GM12878 (cell line): ENCODE data around the gene MRPL54. TPM values are rescaled to one million over a fixed set of nuclear protein-coding genes. Genes with fewer than 3 reads are reported as not detected.
A peak's percentile ranks its signal among the peaks of the same experiment; 100 is the strongest.

Experiments
- ATAC-seq: fragments of 200-7000 bp; cut with Tn5 transposase; 3 replicates; pipeline ENCODE4 v1.9.1; 2020; ENCODE audit warnings: mild to moderate bottlenecking, moderate library complexity
- BruUV-seq: library from RNA; stranded (reverse); fragments of 400-500 nt; replicated peaks from 2 replicates; lab custom pipeline; 2021; lab: Mats Ljungman, UMichigan
- CTCF ChIA-PET: fragments of 300-600 bp; sonication (Branson Sonifier 250); formaldehyde crosslinking; extraction: SDS; loops from one replicate; lab custom pipeline; 2021; ENCODE audit warnings: inconsistent platforms; lab: Yijun Ruan, JAX
- POLR2A ChIA-PET: fragments of 350-600 bp; formaldehyde crosslinking; extraction: SDS; loops from one replicate; lab custom pipeline; 2021; ENCODE audit warnings: inconsistent platforms; lab: Charles Lee
- RAD21 ChIA-PET: fragments of 300-600 bp; sonication (Branson Sonifier 250); formaldehyde crosslinking; loops from one replicate; lab custom pipeline; 2023; ENCODE audit warnings: antibody characterized with exemption; ENCODE audit not compliant: unreplicated experiment; lab: Charles Lee
- SMC1A ChIA-PET: fragments of 300-600 bp; sonication (Branson Sonifier 250); formaldehyde crosslinking; loops from one replicate; lab custom pipeline; 2023; ENCODE audit not compliant: unreplicated experiment, uncharacterized antibody; lab: Charles Lee
- DNase-seq: peaks from one replicate; pipeline ENCODE4 v3.0.0-alpha.2; 2011; ENCODE audit warnings: low read depth, low spot score
- FAIRE-seq: peaks from 3 replicates; lab custom pipeline; 2011; peaks lifted over from hg19 to GRCh38; lab: Jason Lieb, UNC
- H2AFZ ChIP-seq: 2 replicates; pipeline ENCODE4 v1.6.0; 2011; ENCODE audit warnings: low read depth, low read length, control low read depth; ENCODE audit not compliant: control insufficient read depth
- H3K27ac ChIP-seq: 2 replicates; pipeline ENCODE4 v1.5.1; 2011; ENCODE audit warnings: control low read depth; ENCODE audit not compliant: control insufficient read depth, insufficient read depth
- H3K27me3 ChIP-seq, 2 experiments: replicated peaks in 1 of 2; 2 replicates each; pipeline versions ENCODE4 v1.6.0 to v1.6.1; 2011; ENCODE audit warnings: low read length in 1 of 2; ENCODE audit not compliant: control insufficient read depth in 2 of 2, insufficient read depth in 2 of 2
- H3K36me3 ChIP-seq, 2 experiments: 2 replicates each; pipeline ENCODE4 v1.5.1; 2011; ENCODE audit warnings: low read length in 1 of 2; ENCODE audit not compliant: control insufficient read depth in 2 of 2, insufficient read depth in 2 of 2
- H3K4me1 ChIP-seq: 2 replicates; pipeline ENCODE4 v1.6.1; 2011; ENCODE audit warnings: mild to moderate bottlenecking, low read length, moderate library complexity, mixed read lengths; ENCODE audit not compliant: control insufficient read depth, insufficient read depth
- H3K4me2 ChIP-seq: 2 replicates; pipeline ENCODE4 v1.6.0; 2011; ENCODE audit warnings: control low read depth; ENCODE audit not compliant: control insufficient read depth, insufficient read depth
- H3K4me3 ChIP-seq: fragments of 200-600 bp; sonication (generic); 2 replicates; pipeline ENCODE4 v1.5.1; 2016
- H3K79me2 ChIP-seq: 2 replicates; pipeline ENCODE4 v1.6.0; 2011; ENCODE audit warnings: low read length; ENCODE audit not compliant: control insufficient read depth, insufficient read depth
- H3K9ac ChIP-seq: 2 replicates; pipeline ENCODE4 v1.8.0; 2011; ENCODE audit warnings: low read length, control low read depth, mixed read lengths; ENCODE audit not compliant: control insufficient read depth, insufficient read depth
- H3K9me3 ChIP-seq: replicated peaks from 3 replicates; pipeline ENCODE4 v1.5.1; 2011; ENCODE audit warnings: mild to moderate bottlenecking, low read length; ENCODE audit not compliant: control insufficient read depth, insufficient read depth
- H4K20me1 ChIP-seq: 2 replicates; pipeline ENCODE4 v1.6.0; 2011; ENCODE audit not compliant: control insufficient read depth, insufficient read depth
- CBFB ChIP-seq: IDR thresholded peaks from 2 replicates; pipeline ENCODE4 v1.6.1; 2016; ENCODE audit warnings: antibody characterized with exemption, low read depth
- DPF2 ChIP-seq: fragments of 450-650 bp; IDR thresholded peaks from 2 replicates; pipeline ENCODE4 v1.6.1; 2017; ENCODE audit warnings: mild to moderate bottlenecking
- EGR1 ChIP-seq, 2 experiments: IDR thresholded peaks; 1 replicate in 1 of 2; 2 replicates in 1 of 2; pipeline ENCODE4 v1.6.1; 2011 to 2012; ENCODE audit warnings: low read depth in 2 of 2, low read length in 2 of 2, borderline replicate concordance in 1 of 2, mild to moderate bottlenecking in 1 of 2, moderate library complexity in 1 of 2
- HCFC1 ChIP-seq: fragments of 150-350 bp; IDR thresholded peaks from 2 replicates; pipeline ENCODE4 v1.6.1; 2014; ENCODE audit warnings: low read length
- MEF2A ChIP-seq: IDR thresholded peaks from 2 replicates; pipeline ENCODE4 v1.6.1; 2011; ENCODE audit warnings: low read depth, mild to moderate bottlenecking, low read length, moderate library complexity; ENCODE audit not compliant: insufficient read depth
- MEF2B ChIP-seq: fragments of 450-650 bp; IDR thresholded peaks from 2 replicates; pipeline ENCODE4 v1.6.1; 2018; ENCODE audit warnings: mild to moderate bottlenecking, moderate library complexity; ENCODE audit not compliant: partially characterized antibody, poor library complexity, severe bottlenecking
- MTA3 ChIP-seq: IDR thresholded peaks from 2 replicates; pipeline ENCODE4 v1.6.1; 2012; ENCODE audit warnings: low read length, inconsistent platforms, borderline replicate concordance
- POU2F2 ChIP-seq: IDR thresholded peaks from 3 replicates; pipeline ENCODE4 v1.6.1; 2011; ENCODE audit warnings: low read depth, mild to moderate bottlenecking, low read length, borderline replicate concordance
- RB1 ChIP-seq: fragments of 450-650 bp; formaldehyde crosslinking; IDR thresholded peaks from 2 replicates; pipeline ENCODE4 v1.6.1; 2017; ENCODE audit warnings: mild to moderate bottlenecking, borderline replicate concordance
- RFX5 ChIP-seq: IDR thresholded peaks from 2 replicates; pipeline ENCODE4 v1.6.1; 2011; ENCODE audit warnings: low read depth, low read length, improper control_type of control experiment
- RUNX3 ChIP-seq: IDR thresholded peaks from 2 replicates; pipeline ENCODE4 v1.6.1; 2012; ENCODE audit warnings: low read length, inconsistent platforms
- SP1 ChIP-seq: IDR thresholded peaks from one replicate; pipeline ENCODE4 v1.6.1; 2011; ENCODE audit warnings: low read depth, low read length
- SREBF1 ChIP-seq: IDR thresholded peaks from 2 replicates; pipeline ENCODE4 v1.6.1; 2012; ENCODE audit warnings: mild to moderate bottlenecking, low read length
- WGBS: methylation state at CpG from one replicate; pipeline ENCODE4 v1.1.6; 2016; ENCODE audit warnings: low lambda C conversion rate; ENCODE audit not compliant: insufficient replicate concordance, insufficient coverage; ENCODE audit errors: missing lambda C conversion rate; 5-methylcytosine and 5-hydroxymethylcytosine counted together
- in situ Hi-C: fragments of 300-500 bp; cut with MboI; formaldehyde crosslinking; loops from 9 replicates; pipeline ENCODE4 v1.14.3; 2018; ENCODE audit warnings: mixed read lengths
- intact Hi-C: fragments of 100-400 bp; cut with micrococcal nuclease; formaldehyde crosslinking; loops from one replicate; pipeline ENCODE4 v1.14.2; 2022; ENCODE audit not compliant: unreplicated experiment
- polyA plus RNA-seq, 11 experiments: library from polyadenylated mRNA; depleted of rRNA in 4 of 11; unstranded in 6 of 11; stranded (reverse) in 5 of 11; fragments of >200 nt; fragmentation: Nextera tagmentation in 4 of 11; fragmentation: Illumina TruSeq in 1 of 11; extraction: Ambion mirVana in 4 of 11; extraction: Trizol in 1 of 11; gene quantifications; 1 replicate in 1 of 11; 2 replicates in 10 of 11; pipeline versions ENCODE4 v1.2.1 to v1.2.3, GENCODE V29; 2011 to 2016; ENCODE audit warnings: inconsistent platforms in 2 of 11, missing spikeins in 2 of 11, low read depth in 1 of 11
- total RNA-seq, 4 experiments: library from RNA; depleted of rRNA in 3 of 4; stranded (reverse); fragments of >200 nt in 3 of 4; fragmentation: Illumina TruSeq in 1 of 4; extraction: Trizol in 1 of 4; gene quantifications; 2 replicates each; pipeline versions ENCODE4 v1.2.1 to v1.2.3, GENCODE V29; 2013 to 2021

Gene MRPL54
- total and polyA plus RNA-seq, 10 of the 15 experiments (the other 5 are each of a cell fraction or from before 2014, with no cell fraction given): 3.1 to 98.7 (median 75.2) TPM

- H3K4me3 ChIP-seq: no peak overlapping the region
- H3K36me3 ChIP-seq: no peaks in the 10 kb centered on the region
- H3K4me1 ChIP-seq: peaks cover 14% of the 10 kb centered on the region
- no TSS peak for BruUV-seq
- no peak overlapping the region for H2AFZ ChIP-seq
- H3K9ac ChIP-seq: no peak overlapping the region
- H3K79me2 ChIP-seq: no peaks in the 10 kb centered on the region
- no peak for TF ChIP-seq HCFC1
- no peak for TF ChIP-seq CBFB
- TF ChIP-seq DPF2: no peak
- TF ChIP-seq MEF2A: no peak
- TF ChIP-seq RFX5: no peak
- RAD21 ChIA-PET: no interaction called here
- no peaks in the 10 kb centered on the region for H4K20me1 ChIP-seq
- DNase-seq (no peak), ATAC-seq (no peak), FAIRE-seq (no peak)
- SMC1A ChIA-PET: no interaction called here
- intact Hi-C loops (no loop called here), in situ Hi-C loops (no loop called here)
- POLR2A ChIA-PET: interaction anchor here (0.9 kb wide), 1 partner anchor 306 kb away, joined by 3 read pairs; no protein-coding TSS in a partner anchor
- no peaks in the 10 kb centered on the region for H3K27me3 ChIP-seq
- no peaks in the 10 kb centered on the region; the same call in 2 of the 3 replicates for H3K9me3 ChIP-seq
- 71% methylated on average over 32 of the region's 33 CpGs for WGBS
- H3K27ac ChIP-seq: no peak overlapping the region
- CTCF ChIA-PET: no interaction called here
- no peak overlapping the region for H3K4me2 ChIP-seq
Measured at GRCh38 chr19:3808420-3809143, 46.1 kb downstream of the MRPL54 start.

GRCh38 chr19:3809881-3810707 lies 47.6 kb downstream of the MRPL54 start:
- Histone ChIP-seq H3K79me2 (no peaks in the 10 kb centered on the region), H3K4me2 (peak overlapping the region; percentile 75), H3K9me3 (no peaks in the 10 kb centered on the region; the same call in 2 of the 3 replicates), H3K27ac (0 out of 2 replicates have a peak overlapping the region, but pooled peaks have one; percentile 10), H3K27me3 (no peaks in the 10 kb centered on the region), H3K4me1 (peaks cover 14% of the 10 kb centered on the region), H2AFZ (peak overlapping the region; percentile 74), H3K4me3 (no peak overlapping the region), H3K36me3 (no peaks in the 10 kb centered on the region), H3K9ac (no peak overlapping the region; the same call in 1 of the 2 replicates), H4K20me1 (no peaks in the 10 kb centered on the region)
- peak; percentile 27 for TF ChIP-seq SP1
- peak; percentile 82; the same call in 2 of the 3 replicates for TF ChIP-seq POU2F2
- TF ChIP-seq MEF2B: peak; percentile 62
- TF ChIP-seq SREBF1: no peak
- no peak for TF ChIP-seq RB1
- TF ChIP-seq MTA3: 0 out of 2 replicates have a peak, but pooled peaks have one; percentile 37
- TF ChIP-seq EGR1 (IDR thresholded peaks at IDR 0.05; ENCODE audit: borderline replicate concordance in 1 of 2, low read depth in 2 of 2, low read length in 2 of 2): peak in 1 of 2 experiments; percentile 55; a peak in 1 of 3 replicates
- TF ChIP-seq RUNX3: peak; percentile 26; the same call in 1 of the 2 replicates
- in situ Hi-C loops: no loop called here
- ChIA-PET RAD21 (no interaction called here), SMC1A (no interaction called here), CTCF (no interaction called here), POLR2A (interaction anchor here (0.6 to 0.9 kb wide), 2 partner anchors 167 to 307 kb away, joined by 3 to 6 read pairs; no protein-coding TSS in a partner anchor)
- intact Hi-C loops: no loop called here
- no peak for DNase-seq
- FAIRE-seq: peak; percentile 35
- peak; percentile 74 for ATAC-seq
- BruUV-seq: no TSS peak
- WGBS: 14% methylated on average over 22 of the region's 26 CpGs
